Measurements from ENCODE around the gene MMP11. TPM values are rescaled to one million over a fixed set of nuclear protein-coding genes. Genes with fewer than 3 reads are reported as not detected.

Gene MMP11
- total and polyA plus RNA-seq, 2 of the 4 experiments (the other 2 are of a cell fraction), result 2.2 to 6.0 TPM

GRCh38 chr22:23775779-23776375 lies 3.2 kb downstream of the MMP11 start:
- Histone ChIP-seq H3K9ac (ENCODE audit: low read depth, low read length) (no peak overlapping the region), H3K79me1 (ENCODE audit: low read depth in 1 of 2, low read length in 2 of 2) (peaks cover 0 to 7% of the 10 kb centered on the region in 2 experiments; a peak in 1 of 4 replicates), H2BK15ac (ENCODE audit: low read depth, low read length) (no peak overlapping the region), H3K9me3 (ENCODE audit: control insufficient read depth, insufficient read depth, low read length) (no peaks in the 10 kb centered on the region), H2BK5ac (ENCODE audit: low read depth, low read length, poor library complexity, severe bottlenecking) (no peak overlapping the region), H3K27me3 (ENCODE audit: control insufficient read depth, insufficient read depth, low read length) (no peaks in the 10 kb centered on the region), H2AK5ac (ENCODE audit: low read depth, low read length) (peak overlapping the region; percentile 58; the same call in 1 of the 2 replicates), H3K4me2 (ENCODE audit: low read depth, low read length) (no peak overlapping the region), H2BK20ac (ENCODE audit: low read depth, low read length) (no peak overlapping the region), H2AFZ (replicated peaks; ENCODE audit: low read length, poor library complexity) (no peak overlapping the region), H3K4ac (ENCODE audit: low read depth, low read length) (peak overlapping the region; percentile 40; the same call in 1 of the 2 replicates), H3K4me3 (ENCODE audit: insufficient read depth, low read depth, low read length) (no peak overlapping the region), H4K91ac (ENCODE audit: insufficient read depth, low read depth, low read length) (no peak overlapping the region), H3K56ac (ENCODE audit: extremely low read depth, insufficient read depth, low read length) (no peak overlapping the region), H3K36me3 (ENCODE audit: control insufficient read depth, insufficient read depth, low read length) (no peaks in the 10 kb centered on the region), H4K20me1 (ENCODE audit: insufficient read depth, low read length) (no peaks in the 10 kb centered on the region), H3K9me1 (ENCODE audit: insufficient read depth, low read length) (peaks cover 12% of the 10 kb centered on the region), H3K27ac (ENCODE audit: insufficient read depth, low read length) (no peak overlapping the region), H2BK120ac (ENCODE audit: low read depth, low read length) (no peak overlapping the region), H3K4me1 (ENCODE audit: control insufficient read depth, insufficient read depth, low read length) (peaks cover 23% of the 10 kb centered on the region; the same call in 1 of the 2 replicates), H4K8ac (ENCODE audit: low read depth in 2 of 2, low read length in 2 of 2) (no peak overlapping the region), H2AK9ac (replicated peaks; ENCODE audit: low read depth, low read length, poor library complexity) (peak overlapping the region; percentile 77), H4K5ac (ENCODE audit: low read depth, low read length) (no peak overlapping the region), H3K18ac (ENCODE audit: low read depth, low read length) (no peak overlapping the region), H3K14ac (replicated peaks; ENCODE audit: low read depth, low read length) (no peak overlapping the region), H3K23ac (ENCODE audit: low read depth, low read length) (no peak overlapping the region)
- POLR2A ChIA-PET (ENCODE audit: unreplicated experiment), result no interaction called here
- CTCF ChIA-PET, result no interaction called here
- no TSS peak for BruUV-seq (replicated peaks)
- no peak for ATAC-seq (ENCODE audit: low read depth)
- TF ChIP-seq, protein P1, sequence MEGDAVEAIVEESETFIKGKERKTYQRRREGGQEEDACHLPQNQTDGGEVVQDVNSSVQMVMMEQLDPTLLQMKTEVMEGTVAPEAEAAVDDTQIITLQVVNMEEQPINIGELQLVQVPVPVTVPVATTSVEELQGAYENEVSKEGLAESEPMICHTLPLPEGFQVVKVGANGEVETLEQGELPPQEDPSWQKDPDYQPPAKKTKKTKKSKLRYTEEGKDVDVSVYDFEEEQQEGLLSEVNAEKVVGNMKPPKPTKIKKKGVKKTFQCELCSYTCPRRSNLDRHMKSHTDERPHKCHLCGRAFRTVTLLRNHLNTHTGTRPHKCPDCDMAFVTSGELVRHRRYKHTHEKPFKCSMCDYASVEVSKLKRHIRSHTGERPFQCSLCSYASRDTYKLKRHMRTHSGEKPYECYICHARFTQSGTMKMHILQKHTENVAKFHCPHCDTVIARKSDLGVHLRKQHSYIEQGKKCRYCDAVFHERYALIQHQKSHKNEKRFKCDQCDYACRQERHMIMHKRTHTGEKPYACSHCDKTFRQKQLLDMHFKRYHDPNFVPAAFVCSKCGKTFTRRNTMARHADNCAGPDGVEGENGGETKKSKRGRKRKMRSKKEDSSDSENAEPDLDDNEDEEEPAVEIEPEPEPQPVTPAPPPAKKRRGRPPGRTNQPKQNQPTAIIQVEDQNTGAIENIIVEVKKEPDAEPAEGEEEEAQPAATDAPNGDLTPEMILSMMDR (conservative IDR thresholded peaks at IDR 0.05; ENCODE audit: low read depth, low read length), result no peak
- TF ChIP-seq BHLHE40 (IDR thresholded peaks at IDR 0.05; ENCODE audit: low read depth, low read length) (no peak), MXI1 (IDR thresholded peaks at IDR 0.05; ENCODE audit: borderline replicate concordance, low read depth, low read length) (no peak), NFE2L2 (IDR thresholded peaks at IDR 0.05; ENCODE audit: low read depth, low read length) (no peak), MAFK (IDR thresholded peaks at IDR 0.05; ENCODE audit: low read depth, low read length) (no peak)
- no peak for DNase-seq
- intact Hi-C loops (cut with micrococcal nuclease) (loop anchor here (10.0 kb wide), 1 partner anchor 179 kb away; no protein-coding TSS in a partner anchor), dilution Hi-C loops (cut with HindIII; ENCODE audit: low sequenced_read_pairs, unreplicated experiment) (no loop called here), in situ Hi-C loops (cut with MboI; ENCODE audit: low sequenced_read_pairs) (no loop called here)
- 64% methylated on average over 2 of the region's 3 CpGs; no CpG with 5 or more reads in 1 of the 2 experiments for WGBS, 2 experiments (ENCODE audit: extremely low coverage in 2 of 2, insufficient read length in 1 of 2)

Data from IMR-90 (cell line).